K562 (cell line): ENCODE results near the gene SIMC1. TPM values are rescaled to one million over a fixed set of nuclear protein-coding genes. Genes with fewer than 3 reads are reported as not detected.
"Not testable (repeated sequence)": the region's sequence is repeated elsewhere in the genome, so short reads cannot be mapped to it uniquely, and the experiment has no call there.

Experiments used
- CTBP1 ChIP-seq: fragments of 450-650 bp; IDR thresholded peaks from 2 replicates; pipeline ENCODE4 v1.6.1; 2016; ENCODE audit warnings: borderline replicate concordance
- DPF2 ChIP-seq: fragments of 450-650 bp; IDR thresholded peaks from 2 replicates; pipeline ENCODE4 v1.6.1; 2016
- ETV1 ChIP-seq: fragments of 450-650 bp; conservative IDR thresholded peaks from 2 replicates; pipeline ENCODE4 v1.6.1; 2016; ENCODE audit warnings: missing genetic modification characterization, control low read depth, low read depth, missing compliant biosample characterization
- MAZ ChIP-seq, 2 experiments: fragments of 450-650 bp in 1 of 2; sonication (generic) in 1 of 2; formaldehyde crosslinking; IDR thresholded peaks in 1 of 2; conservative IDR thresholded peaks in 1 of 2; 2 replicates each; pipeline versions ENCODE4 v1.4.0 to v1.5.0; 2020; ENCODE audit warnings: mild to moderate bottlenecking in 1 of 2, missing genetic modification reagents in 1 of 2
- MTA3 ChIP-seq: fragments of 450-650 bp; formaldehyde crosslinking; IDR thresholded peaks from 2 replicates; pipeline ENCODE4 v1.6.1; 2017; ENCODE audit warnings: mild to moderate bottlenecking, borderline replicate concordance
- NFIC ChIP-seq: fragments of 450-650 bp; IDR thresholded peaks from 2 replicates; pipeline ENCODE4 v1.6.1; 2017; ENCODE audit warnings: mild to moderate bottlenecking, inconsistent platforms
- NFRKB ChIP-seq: fragments of 450-650 bp; IDR thresholded peaks from 2 replicates; pipeline ENCODE4 v1.6.1; 2016; ENCODE audit warnings: low read depth
- NR2C2 ChIP-seq, 2 experiments: fragments of 200-800 bp in 1 of 2; sonication (Bioruptor generic) in 1 of 2; sonication (generic) in 1 of 2; formaldehyde crosslinking in 1 of 2; IDR thresholded peaks; 2 replicates each; pipeline versions ENCODE4 v1.6.1 to v1.8.0; 2016 to 2022; ENCODE audit warnings: mild to moderate bottlenecking in 1 of 2, missing compliant biosample characterization in 1 of 2, missing genetic modification characterization in 1 of 2, missing genetic modification reagents in 1 of 2
- OTX1 ChIP-seq: fragments of 450-650 bp; formaldehyde crosslinking; IDR thresholded peaks from 2 replicates; pipeline ENCODE4 v1.4.0; 2022; ENCODE audit warnings: mild to moderate bottlenecking
- POLR2A ChIP-seq: fragments of 450-650 bp; conservative IDR thresholded peaks from 2 replicates; pipeline ENCODE4 v1.6.1; 2016
- SMAD4 ChIP-seq: fragments of 250-450 bp; sonication (Bioruptor Pico); conservative IDR thresholded peaks from 2 replicates; pipeline ENCODE4 v1.8.0; 2021; ENCODE audit warnings: inconsistent platforms, mild to moderate bottlenecking, moderate library complexity
- SMARCA4 ChIP-seq: fragments of 450-650 bp; IDR thresholded peaks from 2 replicates; pipeline ENCODE4 v1.6.1; 2016
- ZBTB40 ChIP-seq, 2 experiments: fragments of 450-650 bp in 1 of 2; sonication (generic) in 1 of 2; formaldehyde crosslinking in 1 of 2; IDR thresholded peaks; 2 replicates each; pipeline versions ENCODE4 v1.7.1 to v1.9.0; 2016 to 2022; ENCODE audit warnings: inconsistent platforms in 1 of 2, mild to moderate bottlenecking in 1 of 2, missing genetic modification reagents in 1 of 2
- ZNF592 ChIP-seq: fragments of 450-650 bp; IDR thresholded peaks from 2 replicates; pipeline ENCODE4 v1.6.1; 2017; ENCODE audit warnings: antibody characterized with exemption, mild to moderate bottlenecking
- ZNF79 ChIP-seq: fragments of 250-450 bp; sonication (Bioruptor Pico); IDR thresholded peaks from 2 replicates; pipeline ENCODE4 v1.4.0; 2020; ENCODE audit warnings: low read depth, mild to moderate bottlenecking, moderate library complexity
- polyA plus RNA-seq, 8 experiments: library from polyadenylated mRNA; depleted of rRNA in 4 of 8; stranded (reverse) in 5 of 8; unstranded in 3 of 8; fragments of >200 nt; fragmentation: Nextera tagmentation in 2 of 8; fragmentation: Illumina TruSeq in 1 of 8; extraction: Ambion mirVana in 2 of 8; extraction: Trizol in 1 of 8; gene quantifications; 2 replicates each; pipeline versions ENCODE4 v1.2.1 to v1.2.3, GENCODE V29; 2011 to 2014; ENCODE audit warnings: inconsistent platforms in 1 of 8, missing spikeins in 1 of 8
- total RNA-seq, 7 experiments: library from RNA; depleted of rRNA in 6 of 7; stranded (reverse); fragments of >200 nt in 6 of 7; fragmentation: Illumina TruSeq in 2 of 7; extraction: Trizol in 2 of 7; gene quantifications; 2 replicates each; pipeline versions ENCODE4 v1.2.1 to v1.2.3, GENCODE V29; 2011 to 2021; ENCODE audit warnings: low replicate concordance in 1 of 7

The SIMC1 gene
- total and polyA plus RNA-seq, 9 of the 15 experiments (the other 6 are each of a cell fraction or from before 2014, with no cell fraction given): 7.2 to 36.3 (median 14.7) TPM

GRCh38 chr5:176216393-176216916, 21.8 kb upstream of the SIMC1 start (continued):
- TF ChIP-seq ZBTB40 (IDR thresholded peaks at IDR 0.05) (0 out of 2 replicates have a peak, but pooled peaks have one; percentile 49), MTA3 (0 out of 2 replicates have a peak, but pooled peaks have one; percentile 41), SMAD4 (CRISPR knock-in tag) (peak; percentile 70; the same call in 1 of the 2 replicates), ZNF79 (0 out of 2 replicates have a peak, but pooled peaks have one; percentile 14), ZNF592 (peak; percentile 70), OTX1 (CRISPR knock-in tag) (0 out of 2 replicates have a peak, but pooled peaks have one; percentile 65), NR2C2 (tag; IDR thresholded peaks at IDR 0.05) (peak; percentile 35; the same call in 1 of the 2 replicates), ETV1 (tag) (peak; percentile 53; the same call in 1 of the 2 replicates), DPF2 (peak; percentile 40; the same call in 1 of the 2 replicates), NFRKB (peak; percentile 82; the same call in 1 of the 2 replicates), CTBP1 (peak; percentile 36; the same call in 1 of the 2 replicates), POLR2A (0 out of 2 replicates have a peak, but pooled peaks have one; percentile 27), NFIC (peak; percentile 79), MAZ (CRISPR knock-in tag; conservative IDR thresholded peaks at IDR 0.05 in 1 of 2, IDR thresholded peaks at IDR 0.05 in 1 of 2) (0 out of 4 replicates have a peak, but pooled peaks of 1 of the 2 experiments have one; percentile 32), SMARCA4 (peak; percentile 50; the same call in 1 of the 2 replicates)
- not testable (repeated sequence) for TF ChIP-seq ZBTB40, NR2C2 (CRISPR knock-in tag; IDR thresholded peaks at IDR 0.05)
